SIG-M5 treated with dmso at 0.1 percent for 504 hours (cell line): ENCODE measurements around the gene SORL1-AS1.
"Not testable (repeated sequence)": the region's sequence is repeated elsewhere in the genome, so short reads cannot be mapped to it uniquely, and the experiment has no call there.

Source experiments
- DNase-seq: peaks from one replicate; lab custom pipeline; 2025; ENCODE audit not compliant: unreplicated experiment; lab: John Stamatoyannopoulos, UW

The SORL1-AS1 gene

DNA sequence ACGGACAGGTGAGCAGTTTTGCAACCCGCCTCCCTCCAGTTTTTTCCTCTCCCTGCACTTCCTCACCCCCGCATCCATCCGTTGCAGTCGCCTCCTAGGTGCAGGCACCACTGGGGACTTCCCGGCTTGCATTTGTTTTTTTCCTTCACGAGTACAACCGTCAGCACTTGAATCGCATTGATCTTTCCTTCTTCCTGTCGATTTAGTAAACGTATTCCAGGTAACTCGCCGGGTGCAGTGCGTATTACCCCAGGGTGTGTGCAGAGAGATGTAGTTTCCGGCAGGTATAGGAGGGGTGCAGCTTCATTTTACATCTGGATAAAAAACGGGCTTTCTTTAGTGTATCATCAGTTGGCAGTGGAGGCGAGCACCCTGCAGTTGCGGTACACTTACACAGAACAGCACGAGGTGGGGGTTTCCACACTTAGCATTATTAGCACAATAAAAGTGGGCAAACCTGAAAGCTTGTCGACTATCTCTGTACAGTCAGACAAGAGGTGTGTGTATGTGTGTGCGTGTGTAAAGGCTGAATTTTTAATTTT is at the start of gene SORL1-AS1:
TSS of gene SORL1-AS1 (minus strand) at position 359 of the 542 bp plus-strand sequence.
- no peak for DNase-seq

DNA sequence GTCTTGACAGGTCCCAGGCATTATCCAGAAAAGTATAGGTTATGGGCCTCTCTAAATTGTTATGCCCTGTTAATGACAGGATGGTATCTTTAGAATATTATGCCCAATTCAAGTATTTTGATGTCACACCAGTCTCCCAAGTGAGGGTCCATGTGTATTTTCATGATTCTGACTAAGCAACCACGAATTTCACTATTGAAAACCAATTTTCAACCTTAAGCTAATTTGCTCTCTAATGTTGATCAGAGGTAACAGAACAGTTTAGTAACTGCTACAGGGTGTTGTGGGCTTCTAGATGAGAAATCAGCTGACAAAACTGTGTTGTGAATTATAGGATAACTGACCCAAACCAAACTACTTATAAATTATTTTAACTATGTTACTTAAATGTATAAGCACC is 48.0 kb upstream of the SORL1-AS1 start:
- DNase-seq = no peak

DNA sequence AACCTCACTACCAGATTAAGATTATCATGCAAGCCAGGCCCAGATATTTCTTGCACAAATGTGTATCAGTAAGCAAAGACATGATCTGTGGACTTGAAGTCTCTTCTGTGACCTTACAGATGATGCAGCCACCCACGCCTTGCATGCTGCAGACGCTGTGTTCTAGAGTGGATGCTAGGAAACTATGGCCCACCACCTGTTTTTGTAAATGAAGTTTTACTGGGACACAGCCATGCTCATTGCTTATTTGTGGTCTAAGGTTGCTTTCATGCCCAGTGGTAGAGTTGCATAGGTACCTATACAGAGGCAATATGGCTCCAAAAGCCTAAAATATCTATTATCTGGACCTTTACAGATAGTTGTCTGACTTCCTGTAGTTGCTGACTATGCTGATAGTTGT is 47.5 kb upstream of the SORL1-AS1 start:
- no peak for DNase-seq

DNA sequence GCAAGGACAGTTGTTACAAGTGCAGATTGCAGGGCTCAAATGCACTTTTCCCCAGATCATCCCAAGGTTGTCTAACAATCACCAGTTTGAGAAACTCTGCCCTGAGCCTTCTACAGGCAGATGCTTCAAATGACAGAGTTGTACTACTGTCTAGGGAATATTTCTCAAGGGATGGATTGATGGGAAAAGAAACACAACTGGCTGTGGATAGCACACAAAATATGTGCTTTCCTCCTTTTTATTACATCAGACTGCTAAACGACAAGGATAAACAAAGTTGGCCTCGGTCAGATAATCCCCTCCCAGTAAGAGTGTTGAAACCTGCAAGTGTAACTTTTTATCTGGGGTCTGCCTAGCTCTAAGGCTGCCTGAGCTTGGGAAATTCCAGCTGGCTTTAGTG is 46.6 kb upstream of the SORL1-AS1 start:
- no peak for DNase-seq

DNA sequence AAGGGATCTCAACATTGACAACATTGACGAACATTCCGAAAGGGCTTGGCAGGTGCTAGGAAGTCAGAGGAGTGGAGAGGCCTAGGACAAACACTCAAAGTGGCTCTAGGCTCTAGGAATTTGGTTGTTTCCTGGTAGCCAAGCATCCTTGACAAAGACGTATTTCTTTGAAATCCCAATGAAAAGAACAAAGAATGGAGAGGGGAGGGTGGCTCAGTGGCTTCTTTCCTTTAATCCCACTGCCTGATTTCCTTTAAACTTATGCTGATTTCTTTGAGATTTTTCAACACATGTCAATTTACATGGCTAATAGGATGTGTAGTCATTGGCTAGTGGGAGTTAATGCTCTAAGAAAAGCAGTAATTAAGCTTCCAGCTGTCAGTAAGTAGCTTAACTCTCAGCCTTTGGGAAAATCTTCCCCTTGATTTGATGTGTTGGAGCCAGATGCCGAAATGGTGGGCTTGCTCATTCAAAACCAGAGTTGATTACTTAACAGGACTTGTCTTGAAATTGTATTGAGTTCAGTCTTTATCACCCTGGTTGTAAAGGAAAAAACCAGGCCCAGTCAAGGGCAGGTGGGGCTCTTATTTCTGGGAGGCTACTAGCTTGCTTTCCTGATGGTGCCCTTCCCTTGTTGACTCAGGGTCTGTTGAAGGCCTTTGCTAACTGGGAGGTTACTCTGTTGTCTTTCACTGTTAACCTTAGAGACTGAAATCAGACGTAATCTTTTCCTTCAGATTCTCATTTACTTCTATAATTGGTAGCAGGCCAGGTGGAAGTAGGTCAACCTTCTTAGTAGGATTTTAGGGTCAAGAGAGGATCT is 44.6 kb upstream of the SORL1-AS1 start:
- no peak for DNase-seq

DNA sequence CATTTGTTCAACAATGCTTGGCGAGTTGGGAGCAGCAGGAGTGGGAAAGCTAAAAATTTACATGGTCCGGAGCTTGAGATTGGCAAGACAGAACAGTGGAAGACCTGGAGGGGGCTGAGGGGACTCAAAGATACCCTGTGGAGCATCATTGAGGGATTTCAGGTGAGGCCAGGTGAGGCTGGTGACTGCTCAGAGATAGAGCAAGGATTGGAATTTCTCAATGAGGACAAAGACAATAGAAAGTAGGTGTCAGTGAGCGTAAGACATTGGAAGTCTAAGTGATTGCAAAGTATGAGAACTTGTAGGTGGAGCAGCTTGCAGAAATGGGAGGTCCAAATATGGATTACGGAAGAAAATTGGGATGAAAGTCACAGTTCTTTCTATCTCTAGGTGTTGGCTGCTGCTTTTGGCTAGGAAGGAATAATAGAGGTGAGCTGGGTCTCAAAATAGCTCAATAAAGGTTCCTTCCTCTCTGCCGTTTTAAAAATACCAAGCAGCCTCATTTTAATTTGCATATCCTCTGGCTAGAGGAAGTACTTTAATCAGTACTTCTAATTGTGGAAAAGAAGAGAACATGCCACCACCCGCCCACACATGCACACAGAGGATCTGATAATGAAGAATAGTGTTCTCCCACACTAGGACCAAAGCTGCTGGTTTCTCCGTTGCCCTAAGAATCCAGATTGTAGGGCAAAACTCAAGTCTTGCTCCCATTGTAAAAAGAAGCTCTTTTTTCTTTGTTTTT is 41.8 kb upstream of the SORL1-AS1 start:
- peak; percentile 21 for DNase-seq

DNA sequence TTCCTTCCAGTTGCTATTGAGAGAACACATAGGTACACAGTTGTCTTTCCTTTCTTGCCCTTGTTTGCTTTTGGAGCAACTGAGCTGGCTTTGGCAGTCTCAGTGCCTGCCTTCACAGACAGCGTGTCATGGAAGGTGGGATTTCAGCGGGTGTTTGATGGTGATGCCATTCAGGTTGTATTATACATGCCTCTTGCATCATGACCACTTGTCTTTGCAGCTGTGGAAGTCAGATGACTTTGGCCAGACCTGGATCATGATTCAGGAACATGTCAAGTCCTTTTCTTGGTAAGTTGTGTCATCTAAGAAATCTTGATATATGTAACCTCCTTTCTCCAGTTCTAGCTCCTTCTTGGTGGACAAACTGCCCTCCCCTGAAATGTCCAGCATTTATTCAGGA is 37.1 kb upstream of the SORL1-AS1 start:
- no peak for DNase-seq

DNA sequence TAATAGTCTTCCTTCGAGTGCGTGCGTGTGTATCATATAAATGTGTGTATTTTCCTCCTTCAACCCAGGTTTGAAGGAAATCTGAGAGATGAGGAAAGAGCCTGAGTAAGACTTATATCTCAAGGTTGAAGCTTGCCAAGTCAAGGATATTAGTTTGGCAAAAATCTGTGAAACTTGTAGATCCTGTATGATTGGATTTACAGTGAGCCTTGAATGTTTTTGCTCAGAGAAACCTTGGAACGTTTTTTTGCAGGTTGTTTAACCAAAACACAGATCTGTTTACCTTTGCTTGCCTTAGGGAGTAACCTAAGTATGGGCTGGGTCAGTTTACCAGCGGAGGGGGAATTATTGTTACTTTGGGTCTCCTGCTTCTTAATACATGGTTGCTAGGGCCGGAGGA is 35.9 kb upstream of the SORL1-AS1 start:
- no peak for DNase-seq

DNA sequence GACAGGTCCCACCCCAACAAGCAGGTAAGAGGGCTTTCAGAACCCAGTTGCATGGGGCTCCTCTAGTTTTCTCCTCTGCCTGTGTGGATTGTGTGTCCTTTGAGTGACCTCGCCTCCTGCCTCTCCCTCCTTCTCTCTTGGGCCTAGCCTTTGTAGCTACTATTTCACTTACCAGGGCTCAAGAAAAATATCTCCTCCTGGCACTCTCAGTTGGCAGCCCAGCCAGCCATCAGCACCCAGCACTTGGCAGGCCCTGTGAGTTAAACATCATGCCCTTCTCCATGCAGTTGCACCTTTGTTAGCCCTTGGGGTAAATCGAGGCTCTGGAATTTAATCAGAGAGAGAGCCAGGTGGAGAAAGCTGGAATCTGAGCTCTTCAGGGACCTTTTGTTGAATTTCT is 35.4 kb upstream of the SORL1-AS1 start:
- no peak for DNase-seq

DNA sequence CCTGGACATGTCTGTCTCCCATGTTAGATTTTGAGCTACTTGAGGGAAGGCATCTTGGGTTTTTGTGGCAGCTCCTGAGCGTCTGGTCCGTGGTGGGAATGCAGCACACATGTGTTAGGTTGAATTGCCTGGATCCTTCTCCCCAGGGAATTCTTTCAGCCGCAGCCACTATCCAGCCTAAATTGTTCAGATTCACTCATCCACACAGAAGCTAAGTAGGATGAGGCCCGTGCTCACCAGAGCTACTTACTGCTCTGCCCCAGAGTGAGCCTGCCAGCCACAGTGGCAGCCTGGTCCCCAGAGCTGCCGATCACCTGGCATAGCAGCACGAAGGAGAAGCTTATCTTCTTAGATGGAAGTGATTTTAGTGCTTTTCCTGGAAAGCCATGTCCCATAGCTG is 34.4 kb upstream of the SORL1-AS1 start:
- no peak for DNase-seq

DNA sequence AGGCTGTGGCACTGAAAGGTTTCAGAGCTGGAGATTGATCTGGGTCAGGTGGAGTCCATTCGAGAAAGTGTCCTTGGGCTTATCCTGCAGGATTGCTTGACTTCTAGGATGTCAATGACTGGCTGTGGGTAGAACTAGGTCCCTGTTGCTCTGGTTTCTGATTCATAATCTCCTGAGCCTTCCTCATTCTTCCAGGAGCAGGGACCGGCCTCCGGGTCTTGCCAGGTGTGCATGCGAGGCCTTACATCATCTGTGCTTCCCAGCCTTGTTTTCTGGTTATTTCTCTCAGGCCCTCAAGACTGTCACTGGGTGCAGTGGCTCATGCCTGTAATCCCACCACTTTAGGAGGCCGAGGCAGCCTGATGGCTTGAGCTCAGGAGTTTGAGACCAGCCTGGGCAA is 33.3 kb upstream of the SORL1-AS1 start:
- DNase-seq = no peak

DNA sequence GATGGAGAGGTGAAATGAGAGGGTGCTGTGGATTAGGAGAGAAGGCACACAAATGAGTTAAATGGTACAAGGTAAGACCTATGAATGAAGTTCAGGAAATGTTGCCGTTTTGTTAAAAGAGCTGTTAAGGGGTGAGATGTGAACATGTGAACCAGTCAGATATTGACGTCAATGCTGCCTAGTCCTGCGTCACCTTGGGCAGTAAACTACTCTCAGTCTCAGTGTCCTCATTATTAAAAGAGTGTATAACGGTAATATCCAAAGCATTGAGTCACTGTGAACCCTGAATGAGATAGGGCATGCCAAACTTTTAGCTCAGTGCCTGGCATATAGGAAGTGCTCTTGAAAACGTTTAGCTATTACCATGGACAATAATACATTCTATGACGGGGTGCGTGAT is 32.4 kb upstream of the SORL1-AS1 start:
- DNase-seq = no peak

DNA sequence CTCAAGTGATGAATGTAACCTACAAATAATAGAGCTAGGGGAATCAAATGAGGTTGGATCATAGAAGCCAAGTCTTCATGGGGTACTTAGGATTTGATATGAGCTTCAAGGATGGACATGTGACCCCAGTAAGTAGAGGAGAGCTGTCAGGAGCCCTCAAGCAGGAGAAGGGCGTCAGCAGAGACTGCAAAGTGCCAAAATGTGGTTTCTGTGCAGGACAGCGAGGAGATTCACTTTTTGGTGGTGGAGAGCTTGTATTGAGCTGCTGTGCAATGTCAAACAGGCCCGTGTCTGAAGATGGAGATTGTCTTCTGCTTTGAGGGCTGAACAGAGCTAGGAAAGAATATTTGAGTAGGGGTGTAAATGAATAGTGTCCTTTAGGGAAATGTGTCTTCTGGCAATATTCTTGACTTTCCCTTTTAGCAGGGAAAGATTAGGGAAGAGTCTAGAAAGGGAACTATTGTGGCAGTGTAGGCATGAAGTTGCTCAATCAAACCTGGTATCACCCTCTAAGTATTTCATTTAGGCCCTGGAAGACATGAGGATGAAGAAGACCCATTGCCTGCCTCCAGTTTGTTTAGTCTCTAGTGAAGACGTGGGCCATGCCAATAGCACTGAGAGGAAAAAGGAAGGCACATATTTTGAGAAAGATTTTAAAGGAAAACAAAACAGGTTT is 31.2 kb upstream of the SORL1-AS1 start:
- no peak for DNase-seq

DNA sequence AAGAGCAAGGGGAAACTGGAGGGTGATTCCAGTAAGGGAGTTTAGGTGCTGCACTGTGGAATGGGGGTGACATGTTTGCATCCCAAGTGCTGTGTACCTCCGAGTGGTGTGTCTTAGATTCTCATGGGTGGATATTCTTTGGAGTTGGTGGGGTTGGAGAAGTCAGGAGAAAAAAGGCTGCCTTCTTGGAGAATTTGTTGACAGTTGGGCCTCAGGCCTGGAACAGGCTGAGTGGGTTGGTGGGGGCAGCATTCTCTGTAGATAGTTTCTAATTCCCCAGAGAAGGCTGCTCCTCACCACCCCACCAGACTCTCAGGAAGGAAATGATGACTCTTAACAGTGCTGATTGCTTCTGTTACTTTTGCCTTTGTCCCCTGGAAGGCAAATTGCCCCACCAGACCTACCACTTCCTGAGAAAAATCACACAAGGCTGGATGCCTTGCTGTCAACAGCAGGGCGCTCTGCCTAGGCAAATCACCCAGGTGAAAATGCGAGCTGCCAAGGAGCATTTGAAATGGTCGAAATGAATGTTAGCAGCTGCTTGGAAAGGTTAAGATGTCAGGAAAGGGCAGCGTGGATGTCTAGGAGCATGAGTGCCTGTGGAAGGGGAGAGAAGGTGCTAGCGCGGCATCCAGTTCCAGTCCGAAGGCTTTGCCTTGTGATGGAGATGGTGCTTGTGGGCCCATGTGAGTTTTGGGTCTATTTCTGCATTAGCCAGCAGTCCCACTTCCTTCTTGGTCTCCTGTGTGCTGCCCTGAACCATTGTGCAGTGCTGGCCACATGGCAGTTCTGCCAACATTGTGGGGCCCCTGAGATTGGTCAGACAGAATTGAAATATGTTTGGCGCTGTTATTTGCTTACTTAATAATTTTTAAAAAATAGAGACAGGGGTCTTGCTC is 29.7 kb upstream of the SORL1-AS1 start:
- DNase-seq = peak; percentile 68

DNA sequence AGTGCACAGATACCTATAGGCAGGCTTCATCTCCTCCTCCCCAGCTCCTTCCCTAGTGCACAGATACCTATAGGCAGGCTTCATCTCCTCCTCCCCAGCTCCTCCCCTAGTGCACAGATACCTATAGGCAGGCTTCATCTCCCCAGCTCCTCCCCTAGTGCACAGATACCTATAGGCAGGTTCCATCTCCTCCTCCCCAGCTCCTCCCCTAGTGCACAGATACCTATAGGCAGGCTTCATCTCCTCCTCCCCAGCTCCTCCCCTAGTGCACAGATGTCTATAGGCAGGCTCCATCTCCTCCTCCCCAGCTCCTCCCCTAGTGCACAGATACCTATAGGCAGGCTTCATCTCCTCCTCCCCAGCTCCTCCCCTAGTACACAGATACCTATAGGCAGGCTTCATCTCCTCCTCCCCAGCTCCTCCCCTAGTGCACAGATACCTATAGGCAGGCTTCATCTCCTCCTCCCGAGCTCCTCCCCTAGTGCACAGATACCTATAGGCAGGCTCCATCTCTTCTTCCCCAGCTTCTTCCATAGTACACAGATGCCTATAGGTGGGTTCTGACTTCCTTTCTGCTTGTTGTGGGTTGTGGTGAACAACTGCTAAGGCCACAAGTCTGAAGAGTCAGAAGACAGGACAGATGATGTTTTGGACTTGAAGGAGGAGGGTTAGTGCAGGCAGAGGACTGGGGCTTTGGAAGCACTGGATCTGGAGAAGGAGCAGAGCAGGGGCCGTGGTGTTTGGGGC is 28.9 kb upstream of the SORL1-AS1 start:
- DNase-seq = not testable (repeated sequence)

DNA sequence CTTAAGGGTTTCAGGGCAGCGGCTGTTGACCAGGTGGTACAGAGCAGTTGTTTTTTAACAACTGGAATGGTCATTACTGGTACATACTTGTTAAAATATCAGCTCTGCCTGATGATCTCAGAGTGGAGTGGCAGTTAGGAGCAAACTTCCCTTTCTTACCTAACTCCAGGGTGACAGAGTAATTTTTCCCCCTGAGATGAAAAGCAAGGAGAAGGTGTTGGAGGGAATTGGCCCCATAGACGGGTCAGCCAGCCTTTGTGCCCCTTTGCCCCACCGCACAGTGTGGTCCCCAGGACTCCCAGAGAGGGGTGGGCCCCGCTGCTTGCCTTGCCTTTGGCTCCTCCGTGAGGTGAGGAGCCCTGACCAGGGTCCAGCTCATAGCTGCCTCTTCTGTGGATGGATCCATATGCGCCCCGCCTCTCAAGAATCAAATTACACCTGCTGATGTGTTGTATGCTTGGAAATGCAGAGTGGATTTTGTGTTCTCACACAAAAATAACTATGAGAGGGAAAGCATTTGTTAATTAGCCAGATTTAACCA is 27.0 kb upstream of the SORL1-AS1 start:
- DNase-seq = no peak

DNA sequence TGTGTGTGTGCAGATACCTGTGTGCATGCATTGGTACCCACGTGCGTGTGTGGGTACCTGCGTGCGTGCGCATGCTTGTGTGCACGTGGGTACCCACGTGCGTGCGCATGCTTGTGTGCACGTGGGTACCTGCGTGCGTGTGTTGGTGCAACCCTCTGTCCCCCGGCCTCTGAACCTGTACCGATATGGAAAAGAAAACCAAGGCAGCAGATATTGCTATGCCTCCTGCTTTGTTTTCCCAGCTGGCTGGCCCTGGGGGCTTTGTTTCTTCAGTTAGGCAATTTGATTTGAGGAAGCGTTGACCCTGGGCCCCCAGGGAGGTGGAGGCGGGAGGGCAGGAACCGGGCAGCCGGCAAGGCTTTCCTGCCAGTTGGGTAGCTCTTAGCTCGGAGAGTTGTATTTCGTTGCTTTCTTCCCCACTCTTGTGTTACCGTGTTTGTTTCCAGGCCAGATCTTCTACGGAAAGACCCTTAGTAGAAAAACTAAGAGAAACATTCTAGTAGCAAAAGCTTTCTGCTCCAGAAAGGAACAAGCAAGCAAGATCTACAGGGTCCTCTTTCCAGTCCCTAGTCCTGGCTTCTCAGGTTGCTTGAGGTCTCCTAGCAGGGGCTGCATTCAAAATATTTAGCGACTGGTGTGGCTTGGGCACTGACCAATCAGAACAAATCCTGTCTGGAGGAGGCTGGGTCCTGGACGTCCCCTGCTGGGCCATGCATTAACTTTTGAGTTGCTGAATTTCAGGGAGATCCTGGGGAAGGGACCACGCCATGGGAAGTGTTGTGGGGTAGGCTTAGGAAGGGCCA is 26.3 kb upstream of the SORL1-AS1 start:
- no peak for DNase-seq

DNA sequence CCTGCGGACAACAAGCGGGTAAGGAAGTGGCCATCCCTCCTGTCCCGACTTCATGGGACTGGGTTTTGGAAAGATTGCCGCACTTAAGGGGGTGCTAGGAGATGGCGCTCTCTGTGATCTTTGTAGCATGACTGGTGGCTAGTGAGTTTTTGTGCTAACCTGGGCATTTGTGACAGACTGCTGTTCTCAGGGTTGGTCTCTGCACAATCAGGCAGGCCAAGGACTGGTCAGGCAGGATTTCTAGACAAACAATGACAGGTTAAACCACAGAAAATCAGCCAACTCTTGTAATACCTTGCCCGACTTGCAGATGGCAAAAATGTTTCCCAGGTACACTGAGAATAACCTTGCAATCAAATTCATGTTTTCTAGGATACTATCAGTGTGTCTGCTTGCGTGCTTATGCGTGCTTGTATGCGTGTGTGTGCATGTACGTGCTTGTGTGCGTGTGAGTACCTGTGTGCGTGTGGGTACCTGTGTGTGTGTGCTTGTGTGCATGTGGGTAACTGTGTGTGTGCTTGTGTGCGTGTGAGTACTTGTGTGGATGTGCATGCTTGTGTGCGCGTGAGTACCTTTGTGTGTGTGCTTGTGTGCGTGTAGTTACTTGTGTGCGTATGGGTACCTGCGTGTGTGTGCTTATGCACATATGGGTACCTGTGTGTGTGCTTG is 25.6 kb upstream of the SORL1-AS1 start:
- DNase-seq = peak; percentile 34
